Muscle of arm (tissue), 12 donors: ENCODE results near the gene ZNF618. TPM values are rescaled to one million over a fixed set of nuclear protein-coding genes. Genes with fewer than 3 reads are reported as not detected.

Experiments
- DNase-seq: peaks from one replicate; pipeline ENCODE4 v3.0.0-alpha.2; 2013
- polyA plus RNA-seq, 12 donors: library from polyadenylated mRNA; unstranded; fragments of 120-200 nt; gene quantifications; one replicate each; pipeline ENCODE4 v1.2.1, GENCODE V29; 2013; ENCODE audit not compliant: insufficient read length in 12 of 12

ZNF618 gene
- polyA plus RNA-seq, 12 donors = 11.6 to 22.5 (median 14.9) TPM; not detected in 1

DNA sequence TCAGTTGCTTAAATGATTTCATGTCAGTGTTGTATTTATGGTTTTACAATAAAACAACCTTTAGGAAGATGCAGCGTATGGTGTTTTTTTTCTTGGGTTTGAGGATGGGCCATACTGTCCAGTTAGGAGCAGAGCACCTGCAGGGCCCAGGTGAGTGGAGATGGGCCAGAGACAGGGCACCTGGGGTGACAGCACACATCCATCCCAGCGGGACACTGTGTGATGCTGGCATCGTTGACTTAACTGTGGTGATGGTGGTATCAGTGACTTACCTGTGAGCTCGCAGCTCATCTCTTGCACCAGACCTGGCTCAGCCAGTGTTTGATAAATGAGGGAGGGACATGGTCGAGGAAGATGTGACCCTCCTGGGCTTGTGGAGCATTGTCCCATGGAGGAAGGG is 180.4 kb downstream of the ZNF618 start:
- no peak for DNase-seq

DNA sequence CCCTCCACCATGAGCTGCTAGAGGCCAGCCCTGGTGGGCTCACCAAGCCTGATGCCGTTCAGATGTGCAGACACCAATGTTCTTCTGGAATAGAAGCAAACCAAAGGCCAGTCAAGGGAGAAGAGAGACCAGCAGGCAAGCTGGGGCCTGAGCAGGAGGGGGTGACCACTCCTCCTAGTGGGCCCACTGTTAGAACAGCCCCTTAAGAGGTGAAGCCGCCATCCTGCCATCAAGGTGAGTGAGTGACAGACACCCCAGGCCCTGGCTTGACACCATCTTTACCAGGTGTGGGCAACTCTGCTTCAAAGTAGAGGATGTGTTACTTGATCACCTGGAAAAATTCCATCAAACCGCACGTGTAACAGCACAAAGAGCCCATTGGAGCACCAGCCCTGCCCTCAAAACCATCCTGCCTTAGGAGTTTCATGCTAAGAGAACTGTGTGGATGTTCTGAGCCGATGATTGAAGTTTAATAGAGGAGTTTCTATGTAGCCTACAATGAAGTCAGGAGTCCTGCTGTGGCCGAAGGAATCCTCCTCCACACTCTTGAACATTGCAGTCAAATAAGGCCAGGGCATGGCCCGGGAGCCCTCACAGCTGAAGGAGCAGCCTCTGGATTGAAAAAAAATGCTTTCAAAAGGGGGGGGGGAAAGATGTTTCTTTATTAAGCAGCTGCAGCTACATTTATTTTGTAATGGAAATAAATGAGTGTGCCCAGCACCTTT is 181.2 kb downstream of the ZNF618 start:
- no peak for DNase-seq

DNA sequence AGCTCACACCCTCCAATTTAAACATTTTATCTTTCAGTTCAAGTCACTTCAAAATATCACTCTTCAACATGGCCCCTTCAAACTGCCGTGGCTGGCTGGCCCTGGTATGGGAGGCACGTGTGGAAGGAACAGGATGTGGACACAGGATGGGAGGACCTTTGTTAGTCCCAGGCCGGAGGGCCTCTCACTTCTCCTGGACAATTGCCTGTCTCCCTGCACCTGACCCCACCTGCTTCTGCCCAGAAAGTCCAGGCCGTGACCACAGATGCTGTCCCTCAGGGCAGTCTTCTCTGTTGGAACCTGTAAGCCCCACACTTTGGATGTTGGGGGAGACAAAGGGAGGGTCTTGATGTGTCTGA is 182.6 kb downstream of the ZNF618 start:
- no peak for DNase-seq

DNA sequence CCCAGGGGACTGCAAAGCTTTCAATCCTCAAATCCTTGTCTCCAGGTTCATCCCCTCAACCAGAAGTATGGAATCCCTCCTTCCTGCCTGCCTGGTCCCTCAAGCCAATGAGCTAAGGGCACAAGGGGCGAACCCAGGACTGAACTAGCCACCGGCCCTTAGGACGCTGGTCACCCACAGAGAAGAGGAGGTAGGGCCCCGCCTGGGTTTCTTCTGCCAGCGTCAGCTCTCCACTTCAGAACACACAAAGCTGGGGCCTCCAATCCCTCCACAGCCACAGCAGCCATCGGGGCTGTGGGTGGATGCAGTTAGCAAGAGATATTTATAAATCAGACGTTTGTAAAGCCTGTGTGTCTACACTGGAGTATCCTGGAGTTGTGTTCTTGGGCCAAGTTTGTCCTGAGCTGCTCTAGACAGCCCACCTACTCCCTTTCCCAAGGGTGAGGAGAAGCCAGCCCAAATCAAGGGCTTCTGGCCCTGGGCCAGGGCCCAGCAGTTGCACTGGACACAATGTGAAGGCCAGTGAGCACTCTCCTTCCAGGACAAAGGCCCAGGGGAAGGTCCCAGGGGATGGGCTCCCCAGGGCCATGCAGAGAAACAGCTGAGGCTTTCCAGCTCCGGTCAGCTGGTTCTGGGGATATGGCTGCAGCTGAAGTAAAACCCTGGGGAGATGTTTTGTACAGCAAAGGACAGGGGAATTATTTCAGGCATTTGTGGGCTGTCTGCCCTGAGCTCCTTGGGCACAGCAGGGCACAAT is 183.1 kb downstream of the ZNF618 start:
- DNase-seq = no peak

DNA sequence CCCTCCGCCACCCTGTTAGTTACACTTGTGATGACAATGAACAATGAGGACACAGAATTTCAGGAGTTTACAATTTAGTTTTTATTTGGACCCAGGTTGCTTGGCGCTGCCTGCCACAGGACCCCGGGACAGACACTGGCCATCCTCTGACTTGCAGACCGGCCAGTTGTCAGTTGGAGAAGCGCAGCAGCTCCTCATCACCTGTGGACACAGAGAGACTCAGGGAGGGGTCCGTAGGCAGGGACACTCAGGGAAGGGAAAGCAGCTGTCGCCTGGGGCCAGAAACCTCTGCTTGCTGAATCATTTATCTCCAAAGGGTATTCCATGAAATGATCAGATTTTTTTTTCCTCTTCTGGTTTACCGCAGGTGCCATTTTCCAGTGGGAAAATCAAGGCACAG is 184.0 kb downstream of the ZNF618 start:
- no peak for DNase-seq

DNA sequence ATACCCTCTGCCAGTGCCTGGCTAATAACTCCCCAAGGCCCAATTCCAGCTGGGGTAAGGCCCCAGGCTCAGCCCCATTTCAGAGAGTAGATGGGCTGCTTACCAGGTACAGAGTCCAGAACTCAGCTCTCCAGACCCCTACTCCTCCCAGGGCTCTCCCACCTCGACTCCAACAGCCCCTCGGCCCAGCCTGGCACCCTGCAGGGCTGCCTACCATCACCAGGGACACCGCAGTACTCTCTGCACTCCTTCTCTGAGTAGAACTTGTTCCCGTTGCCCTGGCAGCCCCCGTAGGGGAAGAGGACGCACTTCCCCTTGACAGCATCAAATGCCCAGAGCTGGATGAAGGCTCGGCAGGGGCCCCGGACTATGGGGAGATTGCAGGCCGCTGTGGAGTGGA is 184.6 kb downstream of the ZNF618 start:
- DNase-seq = no peak

DNA sequence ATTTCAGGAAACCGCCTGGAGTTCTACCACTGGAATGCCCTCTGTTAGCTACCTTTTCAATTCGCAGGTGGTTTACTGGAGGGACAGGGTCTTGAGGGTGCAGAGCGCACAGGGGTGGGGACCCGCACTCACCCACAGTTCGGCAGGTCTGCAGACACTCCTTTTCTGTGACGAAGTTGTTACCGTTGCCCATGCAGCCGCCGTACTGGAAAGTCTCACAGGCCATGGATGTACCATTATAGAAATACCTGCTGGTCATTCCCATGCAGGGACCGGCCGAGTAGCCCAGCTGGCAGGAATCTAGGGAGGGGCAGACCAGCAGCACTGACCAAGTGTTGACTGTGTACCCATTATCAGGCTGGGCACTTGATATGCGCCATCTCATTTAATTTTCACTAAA is 185.2 kb downstream of the ZNF618 start:
- no peak for DNase-seq

DNA sequence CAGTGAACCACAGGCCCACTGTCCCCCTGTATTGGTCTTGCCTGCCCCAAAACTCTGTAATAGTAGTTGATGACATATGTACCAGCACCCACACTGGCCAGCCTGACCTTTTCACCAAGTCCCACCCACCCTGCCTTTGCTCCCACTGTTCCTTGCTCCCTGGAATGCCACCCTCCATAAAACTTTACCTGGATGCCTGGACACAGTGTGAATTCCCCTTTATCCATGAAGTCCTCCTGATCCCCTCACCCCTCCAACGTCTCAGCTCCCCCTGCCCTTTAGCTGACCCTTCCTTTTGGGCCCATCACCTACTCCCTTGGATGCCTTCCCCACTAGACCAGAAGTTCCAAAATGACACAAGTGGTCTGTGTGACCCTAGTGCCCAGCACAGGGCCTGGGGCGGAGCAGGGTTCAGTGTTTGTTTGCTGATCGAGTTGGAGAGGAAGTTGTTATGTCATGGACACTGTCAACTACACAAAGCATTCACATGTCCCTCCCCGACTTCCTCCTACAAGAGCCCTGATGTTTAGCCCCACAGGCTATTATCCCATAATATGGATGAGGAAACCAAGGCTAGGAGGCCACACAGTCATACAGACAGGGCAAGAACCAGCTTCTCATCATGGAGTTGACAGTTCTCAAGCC is 185.8 kb downstream of the ZNF618 start:
- DNase-seq = no peak

DNA sequence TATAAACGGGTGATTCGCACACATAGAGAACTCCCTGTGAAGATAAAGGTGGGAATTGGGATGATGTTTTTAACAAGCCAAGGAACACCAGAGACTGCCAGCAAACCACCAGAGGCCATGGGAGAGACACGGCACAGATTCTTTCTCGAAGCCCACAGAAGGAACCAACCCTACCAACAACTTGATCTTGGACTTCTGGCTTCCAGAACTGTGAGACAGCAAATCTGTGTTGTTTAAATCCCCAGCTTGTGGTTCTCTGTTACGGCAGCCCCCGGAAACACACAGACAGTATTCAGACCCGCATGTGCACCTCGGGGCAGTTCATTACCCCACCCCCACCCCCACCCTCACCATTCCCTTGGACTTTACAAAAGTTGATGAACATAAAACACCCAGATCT is 189.2 kb downstream of the ZNF618 start:
- no peak for DNase-seq

DNA sequence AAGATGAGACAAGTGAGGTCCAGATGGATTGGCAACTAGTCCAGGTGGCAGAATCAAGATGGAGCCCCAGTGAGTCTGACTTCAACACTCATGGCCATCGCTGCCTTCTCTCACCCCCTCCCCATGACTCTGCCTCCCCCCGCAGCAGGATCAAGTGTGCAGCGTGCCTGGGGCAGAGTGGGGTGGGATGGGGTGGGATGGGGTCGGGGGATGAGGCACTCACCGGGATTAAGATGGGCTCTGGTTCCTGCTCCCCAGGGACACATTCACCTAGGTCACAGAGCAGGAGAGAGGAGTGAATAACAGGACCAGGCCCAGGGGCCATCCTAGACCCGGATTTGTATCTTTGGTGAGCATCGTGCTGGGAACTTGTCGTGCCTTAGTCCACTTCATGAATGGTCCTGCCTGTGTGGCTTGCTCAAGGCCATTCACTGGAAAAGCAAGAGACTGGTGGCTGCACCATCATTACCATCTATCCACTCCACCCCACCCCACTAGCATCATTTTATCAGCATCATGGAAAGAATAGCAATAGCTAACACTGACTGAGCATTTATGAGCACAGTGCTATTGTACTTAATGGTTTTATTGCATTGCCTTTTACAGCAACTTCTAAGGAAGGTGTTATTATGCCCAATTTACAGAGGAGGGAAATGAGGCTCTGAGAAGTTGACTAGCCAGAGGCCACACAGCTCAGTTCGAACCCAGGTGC is 193.5 kb downstream of the ZNF618 start:
- no peak for DNase-seq

DNA sequence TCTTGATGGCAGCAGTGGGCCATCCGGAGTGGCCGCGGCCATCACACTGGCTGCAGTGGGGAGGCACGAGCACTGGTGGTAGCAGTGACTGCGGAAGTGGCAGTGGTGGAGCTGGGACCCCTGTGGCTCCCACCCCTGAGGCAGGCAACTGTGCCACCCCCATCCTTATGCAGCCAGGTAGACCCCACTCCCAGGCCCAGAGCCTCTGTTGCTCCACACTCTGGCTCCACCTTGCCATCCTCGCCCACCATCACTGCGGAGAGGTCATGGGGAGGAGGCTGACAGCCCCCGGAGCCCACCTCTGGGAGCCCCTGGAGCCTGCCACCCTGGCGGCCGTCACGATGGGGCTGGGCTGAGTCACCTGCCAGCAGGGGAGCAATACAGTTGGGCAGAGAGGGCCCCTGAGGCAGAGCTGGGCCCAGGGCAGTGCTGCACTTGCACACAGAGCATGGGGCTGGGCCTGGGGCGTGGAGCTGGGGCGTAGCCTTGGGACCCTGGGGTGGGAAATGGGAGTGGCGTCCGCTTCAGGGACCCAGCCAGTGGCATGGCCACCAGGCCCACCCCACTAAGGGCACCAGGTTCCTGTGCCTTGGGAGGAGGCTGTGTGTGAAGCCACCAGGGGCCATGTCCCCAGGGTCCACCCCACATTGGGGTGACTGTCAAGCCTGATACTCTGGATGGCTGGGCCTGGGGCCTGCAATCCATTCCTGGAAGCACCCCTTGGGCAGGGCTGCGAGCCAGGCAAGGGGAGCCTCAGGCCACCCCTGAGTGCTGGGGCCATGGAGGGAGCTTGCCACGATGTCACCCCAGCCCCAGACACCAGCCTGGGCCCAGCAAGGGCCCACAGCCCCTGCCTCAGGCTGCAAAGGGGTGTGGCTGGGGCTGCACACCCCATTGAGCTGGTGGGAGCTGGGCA is 194.3 kb downstream of the ZNF618 start:
- DNase-seq = no peak

DNA sequence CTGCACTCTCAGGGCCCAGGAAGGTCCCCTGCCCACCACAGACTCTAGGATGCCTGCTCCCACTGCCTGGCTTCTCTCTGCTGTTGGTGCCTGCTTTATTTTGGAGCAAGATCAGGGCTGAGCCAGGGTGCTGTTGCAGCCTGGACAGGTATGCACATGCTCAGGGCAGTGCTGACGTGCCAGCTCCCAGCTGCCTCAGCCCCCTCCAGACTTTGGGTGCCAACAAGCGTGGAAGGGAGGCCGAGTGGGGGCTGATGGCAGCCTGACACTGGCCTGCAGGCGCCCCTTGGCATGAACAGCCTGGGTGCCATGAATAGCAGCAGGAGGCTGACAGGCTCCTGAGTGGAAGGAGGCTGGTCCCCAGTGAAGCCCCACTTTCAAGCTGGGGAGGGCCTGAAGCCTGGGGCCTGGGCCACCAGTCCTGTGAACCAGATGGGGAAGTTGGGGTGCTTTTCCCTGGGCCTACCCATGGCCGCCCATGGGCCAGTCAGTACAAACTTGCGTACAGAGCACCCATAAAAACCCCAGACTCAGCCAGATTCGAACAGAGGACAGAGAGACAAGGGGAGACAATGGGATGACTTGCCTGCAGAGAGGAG is 195.2 kb downstream of the ZNF618 start:
- no peak for DNase-seq

DNA sequence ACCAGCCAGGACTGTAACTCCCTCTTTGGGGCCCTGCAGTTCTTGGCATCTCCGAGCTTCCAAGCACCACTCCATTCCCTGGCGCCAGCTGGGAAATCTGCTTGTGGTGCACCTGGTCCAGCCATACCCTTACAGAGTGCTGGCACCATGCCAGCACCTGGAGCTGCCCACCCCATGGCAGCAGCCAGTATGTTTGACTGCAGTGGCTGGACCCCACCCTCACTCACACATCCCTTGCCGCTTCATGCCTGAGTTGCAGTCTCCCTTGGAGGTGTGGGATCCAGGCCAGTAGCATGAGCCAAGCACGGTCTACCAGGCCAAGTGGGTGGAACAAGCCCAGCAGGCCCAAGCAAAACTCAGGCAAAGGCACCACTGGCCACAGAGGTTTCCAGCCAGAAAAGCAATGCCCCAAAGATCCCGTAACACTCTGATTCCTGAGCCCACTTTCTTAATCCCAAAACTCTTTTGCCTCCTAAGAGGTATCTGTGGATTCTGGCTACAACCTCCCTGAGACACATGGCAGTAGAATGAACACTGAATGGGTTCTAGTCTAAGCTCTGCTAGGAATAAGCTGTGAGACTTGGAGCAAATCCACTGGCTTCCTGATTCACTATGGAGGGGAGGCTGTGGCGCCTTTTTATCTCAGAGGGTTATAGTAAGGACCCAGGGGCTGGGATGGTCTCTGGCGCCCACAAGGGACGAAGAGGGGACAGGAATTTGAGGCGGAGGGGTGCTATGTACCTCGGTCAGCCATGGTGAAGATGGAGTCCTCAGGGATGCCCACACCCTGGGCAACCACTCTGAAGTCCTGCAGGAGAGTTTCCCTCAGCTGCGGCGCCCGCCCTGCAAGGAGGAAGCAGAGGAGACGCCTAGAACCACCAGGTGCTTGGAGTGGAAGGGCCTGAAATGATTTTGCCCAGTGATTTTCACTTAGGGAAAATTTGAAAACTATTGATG is 196.4 kb downstream of the ZNF618 start:
- DNase-seq = peak; percentile 55

DNA sequence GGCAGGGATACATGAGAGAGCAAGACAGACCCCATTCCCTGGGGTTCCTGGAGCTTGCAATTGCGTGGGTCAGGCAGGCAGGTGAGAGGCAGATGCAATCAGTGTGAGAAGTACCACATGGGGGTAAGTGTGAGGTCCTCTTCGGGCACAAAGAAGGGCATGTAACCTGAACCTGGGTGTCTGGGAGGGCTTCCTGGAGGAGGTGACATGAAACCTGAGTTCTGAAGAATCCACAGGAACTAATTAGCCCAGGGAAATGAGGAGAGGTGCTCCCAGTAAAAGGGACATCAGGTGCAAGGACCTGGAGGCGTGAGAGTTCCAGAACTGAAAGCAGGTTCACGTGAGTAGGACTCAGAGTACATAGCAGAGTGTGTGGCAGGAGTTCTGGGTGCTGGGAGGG is 199.5 kb downstream of the ZNF618 start:
- DNase-seq = no peak

DNA sequence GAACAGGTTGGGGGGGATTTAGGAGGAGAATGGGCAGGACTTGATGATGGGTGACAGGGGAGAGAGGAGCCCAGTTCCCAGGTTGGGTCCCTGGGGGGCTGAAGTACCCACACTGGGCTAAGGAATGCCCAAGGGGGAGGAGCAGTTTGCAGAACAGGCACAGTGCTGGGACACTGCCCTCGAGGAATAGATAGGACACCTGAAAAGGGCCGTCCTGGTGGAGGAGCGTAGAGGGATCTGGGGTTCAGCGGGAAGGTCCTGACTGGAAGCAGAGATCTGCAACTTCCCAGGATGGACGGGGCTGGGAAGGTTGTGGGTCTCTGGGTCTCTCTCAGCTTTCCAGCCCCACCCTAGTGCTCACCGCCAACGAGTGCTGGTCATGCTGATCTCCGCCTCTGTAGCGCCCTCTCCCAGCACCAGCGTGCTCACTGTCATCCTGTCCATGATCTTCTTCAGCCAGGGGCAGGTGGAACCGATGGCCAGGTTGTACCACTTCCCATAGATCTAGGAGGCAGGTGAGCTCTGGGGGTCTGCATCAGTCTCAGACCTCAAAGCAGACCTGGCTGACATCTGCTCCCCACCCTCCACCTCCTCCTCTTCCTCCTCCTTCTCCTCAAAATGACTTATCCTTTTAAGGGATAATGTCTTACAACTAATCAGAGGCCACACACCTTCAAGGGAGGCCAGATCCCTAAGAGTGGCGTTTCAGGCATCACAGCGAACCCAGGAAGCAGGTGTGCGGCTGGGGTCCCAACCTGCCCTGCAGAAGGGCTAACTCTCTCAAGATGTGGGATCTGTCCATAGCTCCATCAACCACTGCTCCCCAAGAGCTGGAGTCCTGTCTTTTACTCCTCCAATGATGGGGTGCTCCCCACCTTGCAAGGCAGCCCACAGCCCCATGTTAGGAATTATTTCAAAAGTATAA is 200.4 kb downstream of the ZNF618 start:
- DNase-seq = no peak

DNA sequence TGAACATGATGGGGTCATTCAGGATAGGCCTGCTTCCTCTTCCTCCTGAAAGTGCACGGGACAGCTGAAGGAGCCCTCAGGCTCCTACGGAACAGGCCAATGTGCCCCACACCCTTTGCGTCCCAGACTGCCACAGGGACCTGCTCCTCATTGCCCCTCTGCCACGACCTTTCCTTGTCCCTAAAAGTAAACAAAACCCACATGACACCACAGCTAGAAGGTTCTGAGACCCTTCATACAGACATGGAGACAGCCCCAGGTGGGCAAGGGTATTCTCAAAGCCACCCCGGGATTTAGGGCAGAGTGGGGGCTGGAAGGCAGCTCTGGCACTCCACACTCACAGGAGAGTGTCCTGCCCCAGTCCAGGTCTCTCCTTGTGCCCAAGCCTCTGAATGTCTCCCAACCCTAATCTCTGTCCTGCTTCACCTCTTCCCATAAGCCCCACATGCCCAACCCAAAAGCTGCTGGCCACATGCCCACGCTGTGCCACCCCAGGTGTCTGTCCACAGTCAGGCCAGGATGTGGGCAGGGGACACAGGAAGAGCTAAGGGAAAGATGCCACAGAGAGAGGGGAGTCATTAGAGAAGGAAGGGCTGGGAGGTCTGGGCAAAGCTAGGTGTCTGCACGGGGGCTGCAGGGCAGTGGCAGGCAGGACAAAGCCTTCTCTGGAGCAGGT is 201.2 kb downstream of the ZNF618 start:
- DNase-seq = no peak

DNA sequence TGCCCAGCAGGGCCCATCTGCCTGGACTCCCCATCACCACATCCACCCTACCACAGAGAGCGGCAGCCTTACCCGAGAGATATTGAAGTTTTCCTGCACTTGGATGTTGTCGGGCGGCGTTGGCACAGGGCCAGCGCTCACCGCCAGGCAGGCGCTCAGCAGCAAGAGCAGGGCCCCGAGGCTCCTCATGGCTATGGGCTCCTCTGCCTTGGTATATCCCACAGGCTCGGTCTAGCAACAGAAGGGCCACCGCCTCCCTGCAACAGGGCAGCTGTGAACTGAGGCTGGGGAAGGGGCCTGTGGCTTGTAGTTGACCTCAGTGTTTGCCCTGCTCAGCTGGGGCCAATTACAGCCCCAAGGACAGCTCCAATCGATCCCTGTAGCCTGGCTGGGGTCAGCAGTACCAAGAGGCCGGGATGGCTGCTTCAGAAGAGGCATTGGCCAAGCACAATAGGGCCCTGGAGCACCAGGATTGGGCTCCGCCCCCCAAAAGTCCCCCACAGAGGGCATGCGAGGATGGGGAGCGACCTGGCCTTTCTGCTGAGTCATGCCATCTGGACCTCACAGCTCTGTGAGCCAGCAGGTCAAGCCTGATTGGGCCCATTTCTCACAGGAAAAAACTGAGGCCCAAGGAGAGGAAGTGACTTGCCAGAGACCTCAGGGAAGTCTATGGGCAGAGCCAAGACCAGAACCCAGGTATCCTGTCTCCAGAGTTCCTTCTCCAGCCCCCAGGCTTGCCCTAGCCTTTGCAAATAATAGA is 202.1 kb downstream of the ZNF618 start, which contains the start of gene AMBP:
TSS of gene AMBP (minus strand) at position 280 of the 760 bp plus-strand sequence. CDS start at position 189, 91 bp downstream.
- no peak for DNase-seq
